OCI-LY1 (cell line): Measurements from ENCODE around the gene ACAT1.
"Not testable (repeated sequence)": the region's sequence is repeated elsewhere in the genome, so short reads cannot be mapped to it uniquely, and the experiment has no call there.

Source experiments
- CTCF ChIP-seq: fragments of 200-600 bp; sonication (generic), shearing (Covaris generic); IDR thresholded peaks from 2 replicates; pipeline ENCODE4 v1.5.1; 2017; ENCODE audit warnings: mild to moderate bottlenecking, antibody characterized with exemption, low read length, moderate library complexity, mixed read lengths
- EZH2 ChIP-seq: fragments of 200-600 bp; sonication (generic), shearing (Covaris generic); IDR thresholded peaks from 2 replicates; pipeline ENCODE4 v1.8.0; 2017; ENCODE audit warnings: borderline replicate concordance, mixed run types, mild to moderate bottlenecking, antibody characterized with exemption, low read length, moderate library complexity, mixed read lengths

DNA sequence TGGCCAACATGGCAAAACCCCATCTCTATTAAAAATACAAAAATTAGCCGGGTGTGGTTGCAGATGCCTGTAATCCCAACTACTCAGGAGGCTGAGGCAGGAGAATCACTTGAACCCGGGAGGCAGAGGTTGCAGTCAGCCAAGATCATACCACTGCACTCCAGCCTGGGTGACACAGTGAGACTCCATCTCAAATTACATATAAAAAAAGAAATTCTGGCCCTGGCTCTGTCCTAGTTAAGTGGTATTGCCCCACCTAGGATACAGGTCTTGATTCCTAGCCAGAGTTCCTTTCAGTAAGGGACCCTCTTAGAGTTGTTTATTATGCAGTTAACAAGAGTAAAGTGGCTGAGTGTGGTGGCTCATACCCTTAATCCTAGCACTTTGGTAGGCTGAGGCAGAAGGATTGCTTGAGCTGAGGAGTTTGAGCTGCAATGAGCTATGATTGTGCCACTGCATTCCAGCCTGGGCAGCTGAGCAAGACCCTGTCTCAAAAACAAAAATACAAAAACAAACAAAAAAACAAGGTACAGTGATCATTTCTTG lies 11.7 kb downstream of the ACAT1 start:
- not testable (repeated sequence) for TF ChIP-seq CTCF, EZH2
